Esophagus squamous epithelium (tissue), 4 donors: Measurements from ENCODE around the gene SDHB.

Source experiments
- CTCF ChIP-seq, 6 experiments: fragments of 450-650 bp in 4 of 6; fragments of 200-600 bp in 2 of 6; sonication (generic) in 2 of 6; IDR thresholded peaks; one replicate each; pipeline ENCODE4 v1.5.1; 2016 to 2019; ENCODE audit warnings: antibody characterized with exemption in 6 of 6, mild to moderate bottlenecking in 4 of 6, moderate library complexity in 4 of 6
- POLR2A ChIP-seq, 4 donors: fragments of 450-650 bp; IDR thresholded peaks; one replicate each; pipeline ENCODE4 v1.6.1; 2017; ENCODE audit warnings: antibody characterized with exemption in 4 of 4, mild to moderate bottlenecking in 4 of 4, moderate library complexity in 3 of 4

DNA sequence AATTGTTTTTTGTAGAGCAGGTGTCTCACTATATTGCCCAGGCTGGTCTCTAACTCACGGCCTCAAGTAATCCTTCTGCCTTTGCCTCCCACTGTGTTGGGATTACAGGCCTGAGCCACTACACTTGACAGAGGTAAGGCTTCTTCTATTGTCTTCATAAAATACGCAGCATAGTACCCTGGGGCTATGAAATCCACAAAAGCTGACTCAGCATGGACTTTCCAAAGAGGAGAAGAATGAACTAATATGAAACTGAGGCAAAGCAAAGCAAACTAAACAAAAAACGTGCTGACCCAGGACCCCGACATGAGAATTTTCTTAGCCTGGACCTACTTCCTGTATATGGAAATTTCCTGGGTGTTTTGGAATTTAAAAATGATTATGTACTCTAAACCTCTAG lies 23.6 kb downstream of the SDHB start:
- TF ChIP-seq CTCF (IDR thresholded peaks at IDR 0.05), result no peak
- no peak for TF ChIP-seq POLR2A (IDR thresholded peaks at IDR 0.05)
